ENCODE data around the gene IRGC.

The IRGC gene

DNA sequence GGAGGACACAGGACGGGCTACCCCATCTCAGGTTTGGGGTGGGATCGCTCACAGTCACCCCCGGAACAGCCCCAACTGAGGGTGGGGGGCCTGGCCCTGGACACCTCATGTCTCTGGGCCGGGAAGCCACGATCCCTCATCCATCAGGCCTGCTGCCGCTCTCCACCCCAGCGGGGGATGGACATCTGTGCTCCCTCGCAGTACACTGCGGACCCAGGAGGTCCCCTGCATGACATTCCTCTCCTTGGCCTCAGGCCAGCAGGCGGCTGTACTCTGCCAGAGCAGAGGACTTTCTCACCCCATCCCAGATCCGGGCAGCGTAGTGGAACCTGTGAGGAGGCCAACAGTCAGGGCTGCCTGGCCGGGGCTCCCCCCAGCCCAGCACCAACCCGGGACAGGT is 15.5 kb downstream of the IRGC start:
- H3K9me3 ChIP-seq, result no peaks in the 10 kb centered on the region
- H3K36me3 ChIP-seq, result peaks cover 52% of the 10 kb centered on the region
- TF ChIP-seq, protein P1, sequence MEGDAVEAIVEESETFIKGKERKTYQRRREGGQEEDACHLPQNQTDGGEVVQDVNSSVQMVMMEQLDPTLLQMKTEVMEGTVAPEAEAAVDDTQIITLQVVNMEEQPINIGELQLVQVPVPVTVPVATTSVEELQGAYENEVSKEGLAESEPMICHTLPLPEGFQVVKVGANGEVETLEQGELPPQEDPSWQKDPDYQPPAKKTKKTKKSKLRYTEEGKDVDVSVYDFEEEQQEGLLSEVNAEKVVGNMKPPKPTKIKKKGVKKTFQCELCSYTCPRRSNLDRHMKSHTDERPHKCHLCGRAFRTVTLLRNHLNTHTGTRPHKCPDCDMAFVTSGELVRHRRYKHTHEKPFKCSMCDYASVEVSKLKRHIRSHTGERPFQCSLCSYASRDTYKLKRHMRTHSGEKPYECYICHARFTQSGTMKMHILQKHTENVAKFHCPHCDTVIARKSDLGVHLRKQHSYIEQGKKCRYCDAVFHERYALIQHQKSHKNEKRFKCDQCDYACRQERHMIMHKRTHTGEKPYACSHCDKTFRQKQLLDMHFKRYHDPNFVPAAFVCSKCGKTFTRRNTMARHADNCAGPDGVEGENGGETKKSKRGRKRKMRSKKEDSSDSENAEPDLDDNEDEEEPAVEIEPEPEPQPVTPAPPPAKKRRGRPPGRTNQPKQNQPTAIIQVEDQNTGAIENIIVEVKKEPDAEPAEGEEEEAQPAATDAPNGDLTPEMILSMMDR (IDR thresholded peaks at IDR 0.05), result no peak
- H3K27me3 ChIP-seq, result no peaks in the 10 kb centered on the region
- H3K27ac ChIP-seq, result peak overlapping the region; percentile 78
- H3K4me3 ChIP-seq (ENCODE audit: low read depth in 1 of 2, low read length in 1 of 2), result no peak overlapping the region
- peaks cover 30 to 33% of the 10 kb centered on the region in 2 experiments for H3K4me1 ChIP-seq (ENCODE audit: control insufficient read depth in 1 of 2, insufficient read depth in 1 of 2, low read depth in 1 of 2, low read length in 1 of 2)

DNA sequence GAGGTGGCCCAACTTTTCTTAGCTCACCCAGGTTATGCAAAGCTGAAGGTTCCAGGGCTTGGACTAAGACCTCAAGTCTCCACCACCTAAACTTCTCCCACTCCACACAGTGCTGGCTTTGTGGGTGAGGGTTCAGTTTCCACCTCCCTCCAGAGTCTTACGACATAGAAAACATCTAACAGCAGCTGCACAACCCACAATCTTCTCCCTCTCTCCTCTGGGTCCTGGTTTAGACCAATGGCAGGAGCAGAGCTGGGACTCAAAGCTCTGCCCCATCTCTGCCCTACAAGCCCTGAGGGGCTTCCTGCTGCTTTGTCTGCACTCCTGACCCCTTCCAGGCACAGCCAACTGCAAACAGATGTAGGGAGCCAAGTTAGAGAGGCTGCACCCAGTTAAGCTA is 16.0 kb downstream of the IRGC start:
- Histone ChIP-seq H3K36me3 (peaks cover 57% of the 10 kb centered on the region), H3K4me3 (ENCODE audit: low read depth in 1 of 2, low read length in 1 of 2) (no peak overlapping the region), H3K9me3 (no peaks in the 10 kb centered on the region), H3K27ac (peak overlapping the region; percentile 78), H3K4me1 (ENCODE audit: control insufficient read depth in 1 of 2, insufficient read depth in 1 of 2, low read depth in 1 of 2, low read length in 1 of 2) (peaks cover 25 to 28% of the 10 kb centered on the region in 2 experiments), H3K27me3 (no peaks in the 10 kb centered on the region)
- TF ChIP-seq, protein P1 (IDR thresholded peaks at IDR 0.05), result no peak

DNA sequence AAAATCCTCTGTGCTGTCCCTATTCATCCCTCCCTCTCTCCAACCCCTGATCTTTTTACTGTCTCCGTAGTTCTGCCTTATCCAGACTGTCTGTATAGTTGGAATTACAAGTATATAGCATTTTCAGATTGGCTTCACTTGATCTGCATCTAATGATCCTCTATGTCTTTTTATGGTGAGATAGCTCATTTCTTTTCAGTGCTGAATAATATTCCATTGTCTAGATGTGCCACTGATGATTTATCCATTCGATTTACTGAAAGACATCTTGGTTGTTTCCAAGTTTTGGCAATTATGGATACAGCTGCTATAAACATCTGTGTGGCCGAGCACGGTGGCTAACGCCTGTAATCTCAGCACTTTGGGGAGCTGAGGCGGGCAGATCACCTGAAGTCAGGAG is 19.1 kb downstream of the IRGC start:
- Histone ChIP-seq H3K4me1 (ENCODE audit: control insufficient read depth in 1 of 2, insufficient read depth in 1 of 2, low read depth in 1 of 2, low read length in 1 of 2) (peaks cover 15 to 16% of the 10 kb centered on the region in 2 experiments), H3K36me3 (peaks cover 68% of the 10 kb centered on the region), H3K9me3 (no peaks in the 10 kb centered on the region), H3K27ac (no peak overlapping the region), H3K4me3 (ENCODE audit: low read depth in 1 of 2, low read length in 1 of 2) (no peak overlapping the region), H3K27me3 (no peaks in the 10 kb centered on the region)
- TF ChIP-seq, protein P1 (IDR thresholded peaks at IDR 0.05), result no peak

DNA sequence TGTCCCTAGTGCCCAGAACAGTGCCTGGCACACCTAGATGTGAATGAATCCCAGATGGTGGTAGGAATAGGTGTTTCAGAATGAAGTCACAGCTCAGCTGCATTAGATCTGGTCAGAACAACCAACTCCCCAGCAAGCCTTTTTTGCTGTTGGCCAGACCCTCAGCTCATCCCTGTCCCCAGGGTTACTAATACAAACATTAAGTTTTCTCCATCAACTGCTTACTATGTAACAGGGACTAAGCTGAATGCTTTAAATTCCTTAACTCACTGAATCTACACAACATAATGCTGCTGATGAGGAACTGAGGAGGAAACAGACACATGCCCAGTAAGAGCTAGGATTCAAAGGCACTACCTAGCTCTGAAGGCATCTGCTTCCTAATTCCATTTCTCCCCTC is 20.1 kb downstream of the IRGC start:
- Histone ChIP-seq H3K27me3 (no peaks in the 10 kb centered on the region), H3K9me3 (no peaks in the 10 kb centered on the region), H3K4me1 (ENCODE audit: control insufficient read depth in 1 of 2, insufficient read depth in 1 of 2, low read depth in 1 of 2, low read length in 1 of 2) (peaks cover 15 to 16% of the 10 kb centered on the region in 2 experiments), H3K4me3 (ENCODE audit: low read depth in 1 of 2, low read length in 1 of 2) (no peak overlapping the region), H3K27ac (no peak overlapping the region), H3K36me3 (peaks cover 74% of the 10 kb centered on the region)
- TF ChIP-seq, protein P1 (IDR thresholded peaks at IDR 0.05), result no peak

DNA sequence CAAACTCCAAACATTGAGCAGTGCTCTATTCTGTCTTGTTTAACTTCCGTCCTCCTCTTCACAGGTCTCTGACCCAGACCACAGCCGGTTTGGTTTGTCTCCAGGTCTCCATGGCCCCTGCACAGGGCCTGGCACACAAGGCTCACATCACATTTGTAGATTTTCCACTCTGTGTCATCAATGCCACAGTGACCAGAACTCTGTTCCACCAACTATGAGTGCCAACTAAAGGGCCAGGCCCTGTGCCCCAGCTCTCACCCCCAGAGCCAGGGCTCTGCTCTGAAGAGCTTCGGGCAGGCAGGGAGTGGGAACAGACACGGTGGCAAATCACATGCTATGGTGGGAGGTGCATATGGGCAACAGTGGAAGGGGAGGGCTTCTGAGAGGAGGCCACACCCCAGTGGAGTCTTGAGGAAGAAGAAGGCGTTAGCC is 22.9 kb downstream of the IRGC start:
- H3K4me1 ChIP-seq (ENCODE audit: control insufficient read depth in 1 of 2, insufficient read depth in 1 of 2, low read depth in 1 of 2, low read length in 1 of 2), result no peaks in the 10 kb centered on the region
- H3K36me3 ChIP-seq, result peaks cover 80% of the 10 kb centered on the region
- H3K9me3 ChIP-seq, result no peaks in the 10 kb centered on the region
- H3K27ac ChIP-seq, result no peak overlapping the region
- TF ChIP-seq, protein P1 (IDR thresholded peaks at IDR 0.05), result no peak
- H3K4me3 ChIP-seq (ENCODE audit: low read depth in 1 of 2, low read length in 1 of 2), result no peak overlapping the region
- no peaks in the 10 kb centered on the region for H3K27me3 ChIP-seq

All from neutrophil (primary cell).